HCEC 1CT (cell line): ENCODE data around the gene MYADML2.
A peak's percentile ranks its signal among the peaks of the same experiment; 100 is the strongest.
"Not testable (repeated sequence)": the region's sequence is repeated elsewhere in the genome, so short reads cannot be mapped to it uniquely, and the experiment has no call there.

Source experiments
- DNase-seq: peaks from one replicate; pipeline ENCODE4 v3.0.0-alpha.2; 2017

Gene MYADML2

DNA sequence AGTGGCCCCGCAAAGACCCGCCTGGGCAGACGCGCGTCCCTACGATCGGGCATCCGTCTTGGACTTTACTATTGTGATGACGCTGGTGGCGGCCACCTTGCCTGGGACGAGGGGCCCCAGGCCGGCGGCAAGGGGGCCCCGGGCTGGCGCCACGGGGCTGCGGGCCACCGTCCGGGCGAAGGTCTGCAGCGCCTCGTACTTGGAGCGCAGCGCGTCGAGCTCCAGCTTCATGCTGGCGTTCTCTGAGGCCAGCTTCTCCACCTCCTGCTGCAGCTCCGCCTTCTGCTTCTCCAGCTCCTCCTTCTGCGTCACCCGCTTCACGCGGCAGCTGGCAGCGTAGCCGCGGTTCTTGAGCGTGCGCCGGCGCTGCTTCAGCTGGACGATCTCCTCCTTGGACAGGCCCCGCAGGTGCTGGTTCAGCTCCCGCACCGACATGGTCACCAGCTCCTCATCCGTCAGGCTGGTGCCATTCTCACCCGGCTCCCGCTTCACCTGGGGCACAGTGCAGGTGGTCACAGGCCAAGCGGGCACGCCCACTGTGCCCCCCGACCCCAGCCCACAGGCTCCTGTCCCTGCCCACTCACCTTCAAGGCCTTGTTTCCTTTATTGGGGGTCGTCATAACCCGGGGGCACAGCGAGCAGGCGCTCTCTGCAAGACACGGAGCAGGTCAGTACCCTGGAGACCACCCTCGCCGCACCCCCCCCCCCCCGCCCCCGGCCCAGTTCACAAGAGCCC is 24.3 kb downstream of the MYADML2 start:
- DNase-seq = no peak

DNA sequence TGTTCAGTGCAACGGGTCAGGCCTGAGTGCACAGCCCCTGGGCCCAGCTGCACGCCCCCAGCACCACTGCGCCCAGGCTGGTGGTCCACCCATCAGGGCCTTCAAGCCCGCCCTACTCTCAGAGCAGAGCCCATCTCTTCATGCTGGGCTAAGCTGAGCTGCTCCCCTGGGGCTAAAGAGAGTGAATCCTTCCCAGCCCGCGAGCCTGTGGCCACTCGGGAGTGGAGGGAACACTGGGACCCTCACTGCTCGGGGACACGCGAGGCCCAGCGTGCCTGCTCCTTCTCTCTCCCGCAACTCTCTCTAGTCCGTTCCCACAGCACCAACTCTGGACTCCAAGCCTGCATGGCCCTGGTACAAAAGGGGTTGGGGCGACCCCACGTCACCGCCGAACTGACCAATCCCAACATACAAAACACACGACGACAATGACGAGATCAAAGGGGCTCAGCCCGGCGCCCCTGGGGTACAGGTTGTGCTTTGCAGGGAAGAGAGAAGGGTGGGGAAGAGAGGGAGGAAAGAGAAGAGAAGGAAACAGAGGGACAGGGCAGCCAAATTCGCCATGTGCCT is 25.0 kb downstream of the MYADML2 start:
- no peak for DNase-seq

DNA sequence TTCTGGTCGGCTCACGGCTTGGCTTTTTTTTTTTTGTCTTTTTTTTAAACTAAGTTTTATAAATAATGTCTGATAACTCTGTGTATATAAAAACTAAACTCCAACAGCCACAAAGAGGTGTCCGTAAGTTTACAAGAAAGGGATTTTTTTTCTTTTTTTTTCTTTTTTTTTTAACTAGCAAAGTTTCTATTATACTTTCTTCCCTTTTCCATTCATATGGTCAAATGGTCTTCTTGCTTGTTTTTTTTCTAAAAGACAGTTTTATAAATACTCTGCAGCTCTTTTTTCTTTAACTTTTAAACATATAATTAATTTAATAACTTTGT is 25.5 kb downstream of the MYADML2 start:
- DNase-seq = no peak

DNA sequence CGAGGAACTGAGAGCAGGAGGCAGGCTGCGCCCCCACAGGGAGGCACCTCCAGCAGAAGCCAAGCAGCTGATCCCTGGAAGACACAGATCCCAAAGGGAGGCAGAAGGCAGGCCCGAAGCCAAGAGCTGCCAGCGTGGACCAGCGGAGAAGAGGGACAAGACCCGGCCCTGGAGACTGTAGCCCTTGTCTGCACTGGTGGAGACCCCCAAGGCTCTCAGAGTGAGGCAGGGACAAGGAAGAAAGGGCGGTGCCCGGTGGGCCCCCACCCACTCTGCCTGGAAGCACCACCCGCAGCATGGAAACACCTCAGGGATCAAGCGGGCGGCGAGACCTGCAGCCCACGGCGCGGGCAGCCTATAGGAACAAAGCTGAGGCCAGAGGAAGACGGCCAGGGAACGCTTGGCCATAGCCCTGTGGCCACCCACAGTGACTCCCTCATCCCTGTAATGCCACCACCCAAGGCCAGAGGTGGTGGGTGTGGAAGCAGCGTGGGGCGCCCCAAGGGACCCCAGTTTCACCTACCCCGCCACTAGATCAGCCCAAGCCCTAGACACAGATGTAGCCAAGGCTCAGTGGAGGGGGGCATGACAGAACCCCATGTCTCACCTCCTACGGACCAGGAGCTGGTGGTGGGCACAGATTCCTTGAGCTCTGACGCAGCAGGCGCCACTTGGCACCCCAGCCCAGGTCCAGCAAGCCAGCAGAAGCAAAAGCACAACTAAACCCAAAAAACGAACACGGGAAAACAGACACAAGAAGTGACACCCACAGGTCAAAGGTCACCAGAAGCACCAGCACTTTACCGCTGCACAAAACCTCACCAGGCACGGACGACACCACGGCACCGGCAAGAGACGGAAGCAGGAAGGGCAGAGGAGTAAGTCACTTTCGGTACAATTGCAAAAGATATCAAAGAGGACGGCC is 26.2 kb downstream of the MYADML2 start:
- no peak for DNase-seq

DNA sequence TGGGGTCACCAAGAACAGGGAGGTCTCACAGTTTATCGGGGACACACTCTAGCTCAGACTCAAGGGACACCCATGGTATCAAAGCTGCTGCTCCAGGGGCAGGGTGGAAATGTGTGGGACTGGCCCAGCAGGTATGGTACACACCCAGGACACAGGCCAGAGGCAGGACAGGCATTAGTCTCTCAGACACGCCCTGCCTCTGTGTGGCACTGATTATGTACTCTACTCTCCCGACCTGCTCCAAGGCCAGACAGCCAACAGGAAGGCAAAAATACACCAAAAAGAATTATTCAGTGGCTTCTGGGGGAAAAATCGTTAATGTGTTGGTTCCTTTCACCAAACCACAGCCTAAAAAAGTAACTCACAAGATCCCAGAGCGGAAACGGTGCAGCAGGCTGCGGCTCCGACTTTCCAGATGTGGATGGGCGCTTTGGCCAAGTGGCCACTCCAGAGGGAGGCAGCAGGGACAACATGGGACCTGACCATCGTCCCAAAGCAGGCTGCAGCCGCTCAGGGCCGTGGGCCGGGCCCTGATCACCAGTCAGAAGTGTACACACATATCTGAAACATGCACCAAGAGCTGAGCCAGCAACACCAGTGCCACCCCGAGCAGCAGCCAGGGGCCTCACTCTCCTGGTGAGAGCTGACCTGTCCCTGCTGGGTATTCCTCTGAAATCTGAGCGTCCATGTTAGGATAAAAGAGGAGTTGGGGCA is 28.0 kb downstream of the MYADML2 start:
- no peak for DNase-seq

DNA sequence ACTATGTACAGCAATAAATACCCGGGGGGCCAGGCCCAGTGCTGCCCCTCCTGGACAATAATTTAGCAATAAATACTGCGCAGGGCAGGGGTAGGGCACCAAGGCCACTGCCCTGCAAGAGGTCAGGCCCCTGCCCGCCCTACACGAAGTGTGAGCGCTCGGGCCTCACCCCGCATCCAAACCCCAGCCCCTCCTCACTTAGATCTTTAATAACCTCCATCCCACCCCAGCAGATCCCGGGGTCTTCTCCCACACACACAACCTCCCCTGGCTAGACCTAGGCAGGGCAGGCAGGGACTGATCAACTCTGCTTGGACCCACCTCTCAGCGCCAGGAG is 28.7 kb downstream of the MYADML2 start:
- not testable (repeated sequence) for DNase-seq

DNA sequence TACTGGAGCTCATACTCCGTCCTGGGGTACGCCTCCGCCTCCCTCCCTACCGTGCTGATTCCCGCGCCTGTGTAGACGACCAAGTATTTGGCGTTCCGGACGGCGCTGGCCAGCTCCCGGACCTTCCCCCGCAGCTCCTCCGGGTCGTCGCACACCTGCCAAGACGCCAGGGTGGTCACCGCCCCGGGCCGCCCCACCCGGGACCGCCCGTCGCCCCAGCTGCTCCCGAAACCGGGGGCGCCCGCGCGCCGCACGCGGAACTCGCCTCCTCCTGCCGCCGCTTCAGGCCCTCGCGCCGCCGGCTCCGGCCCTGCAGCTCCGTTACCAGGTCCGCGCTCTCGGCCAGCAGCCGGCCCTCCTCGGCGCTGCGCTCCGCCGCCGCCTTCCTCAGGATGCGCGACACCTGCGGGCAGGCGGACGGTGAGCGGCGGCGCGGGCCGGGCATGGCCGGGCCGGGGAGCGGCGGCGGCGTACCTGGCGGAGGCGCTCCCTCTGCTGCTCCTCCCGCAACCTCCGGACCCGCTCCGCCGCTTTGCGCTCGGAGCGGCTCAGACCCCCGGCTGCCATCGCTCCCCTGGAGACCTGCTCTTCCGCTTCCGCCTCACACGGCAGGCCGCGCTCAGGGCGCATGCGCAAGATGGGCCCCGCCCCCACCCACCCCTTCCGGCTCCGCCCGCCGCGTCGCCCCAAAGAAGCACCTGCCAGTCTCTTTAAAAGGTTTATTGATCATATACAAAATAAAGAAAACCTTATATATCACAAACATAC is 29.3 kb downstream of the MYADML2 start, which contains the start of gene SIRT7:
TSS of gene SIRT7 (minus strand) at position 612 of the 768 bp plus-strand sequence. CDS start at position 567, 45 bp downstream.
- DNase-seq = peak; percentile 66

DNA sequence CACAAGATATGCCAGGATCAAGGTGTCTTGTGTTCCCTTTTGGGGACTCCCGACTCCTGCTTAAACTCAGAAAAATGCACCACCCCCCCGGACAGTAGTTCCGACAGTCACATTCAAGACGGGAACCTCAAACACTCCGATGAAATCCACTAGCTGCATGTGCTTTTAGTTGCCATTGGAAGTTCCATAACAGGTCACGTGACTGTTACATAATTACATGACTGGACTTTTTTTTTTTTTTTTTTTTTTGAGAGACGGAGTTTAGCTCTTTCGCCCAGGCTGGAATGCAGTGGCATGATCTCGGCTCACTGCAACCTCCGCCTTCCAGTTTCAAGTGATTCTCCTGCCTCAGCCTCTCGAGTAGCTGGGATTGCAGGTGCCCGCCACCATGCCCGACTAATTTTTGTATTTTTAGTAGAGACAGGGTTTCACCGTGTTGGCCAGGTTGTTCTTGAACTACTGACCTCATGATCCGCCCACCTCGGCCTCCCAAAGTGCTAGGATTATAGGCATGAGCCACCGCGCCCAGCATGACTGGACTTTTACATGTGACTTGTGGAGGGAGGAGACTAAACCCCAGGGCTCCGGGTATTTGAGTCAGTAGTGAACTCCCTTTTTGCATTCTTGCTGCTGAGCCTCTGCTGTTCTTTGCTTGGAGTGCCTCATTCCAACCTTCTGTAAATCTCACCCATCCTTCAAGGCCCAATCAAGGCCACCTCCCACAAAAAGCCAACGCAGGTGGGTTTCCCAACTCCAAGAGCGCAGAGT is 30.6 kb downstream of the MYADML2 start:
- DNase-seq = peak; percentile 86

DNA sequence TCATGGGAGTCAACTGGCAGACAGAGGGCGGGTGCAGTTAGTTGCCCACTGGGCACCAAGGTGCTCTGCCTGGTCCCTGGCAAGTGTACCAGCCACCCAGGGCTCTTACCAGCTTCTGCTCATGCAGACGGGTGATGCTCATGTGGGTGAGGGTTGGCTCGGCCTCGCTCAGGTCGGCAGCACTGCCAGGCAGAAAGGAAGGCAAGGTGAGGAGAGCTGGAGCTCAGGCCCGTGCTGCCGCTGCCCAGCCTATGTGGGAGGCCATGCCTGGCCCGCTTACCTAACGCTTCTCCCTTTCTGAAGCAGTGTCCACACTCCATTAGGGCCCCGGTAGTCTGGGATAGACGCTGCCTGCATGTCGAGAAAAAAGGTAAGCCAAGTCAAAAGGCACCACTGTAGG is 31.7 kb downstream of the MYADML2 start:
- DNase-seq = no peak

DNA sequence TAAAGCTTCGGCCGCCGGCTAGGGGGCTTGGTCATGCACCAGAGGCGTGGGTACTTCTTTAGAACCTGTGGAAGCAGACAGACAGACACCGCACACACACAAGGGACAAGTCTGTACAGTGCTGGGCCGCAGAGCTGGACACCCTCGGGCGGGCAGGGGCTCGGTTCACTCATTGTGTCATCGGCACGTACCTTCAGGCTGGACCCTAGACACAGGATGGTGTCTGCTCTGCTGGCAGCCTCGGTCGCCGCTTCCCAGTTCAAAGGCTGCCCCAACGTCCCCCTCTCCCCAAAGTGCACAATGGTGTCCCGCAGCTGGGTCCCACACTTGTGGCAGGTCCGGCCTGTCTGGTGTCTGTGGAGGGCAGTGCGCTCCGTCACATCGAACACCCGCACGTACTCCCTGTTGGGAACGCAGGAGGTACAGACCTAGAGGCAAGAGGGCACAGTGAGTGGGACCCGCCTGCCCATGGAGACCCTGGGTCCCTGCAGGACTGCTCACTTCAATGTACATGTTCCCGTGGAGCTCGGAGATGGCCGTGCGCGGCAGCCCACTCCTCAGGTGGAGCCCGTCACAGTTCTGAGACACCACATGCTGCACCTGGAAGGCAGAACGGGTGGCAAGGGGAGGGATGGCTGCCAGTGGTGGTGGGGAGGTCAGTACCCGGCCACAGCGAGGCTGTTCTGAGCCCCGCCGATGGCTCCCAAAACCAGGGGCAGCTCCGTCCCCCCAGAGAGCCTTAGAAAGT is 32.8 kb downstream of the MYADML2 start:
- no peak for DNase-seq

DNA sequence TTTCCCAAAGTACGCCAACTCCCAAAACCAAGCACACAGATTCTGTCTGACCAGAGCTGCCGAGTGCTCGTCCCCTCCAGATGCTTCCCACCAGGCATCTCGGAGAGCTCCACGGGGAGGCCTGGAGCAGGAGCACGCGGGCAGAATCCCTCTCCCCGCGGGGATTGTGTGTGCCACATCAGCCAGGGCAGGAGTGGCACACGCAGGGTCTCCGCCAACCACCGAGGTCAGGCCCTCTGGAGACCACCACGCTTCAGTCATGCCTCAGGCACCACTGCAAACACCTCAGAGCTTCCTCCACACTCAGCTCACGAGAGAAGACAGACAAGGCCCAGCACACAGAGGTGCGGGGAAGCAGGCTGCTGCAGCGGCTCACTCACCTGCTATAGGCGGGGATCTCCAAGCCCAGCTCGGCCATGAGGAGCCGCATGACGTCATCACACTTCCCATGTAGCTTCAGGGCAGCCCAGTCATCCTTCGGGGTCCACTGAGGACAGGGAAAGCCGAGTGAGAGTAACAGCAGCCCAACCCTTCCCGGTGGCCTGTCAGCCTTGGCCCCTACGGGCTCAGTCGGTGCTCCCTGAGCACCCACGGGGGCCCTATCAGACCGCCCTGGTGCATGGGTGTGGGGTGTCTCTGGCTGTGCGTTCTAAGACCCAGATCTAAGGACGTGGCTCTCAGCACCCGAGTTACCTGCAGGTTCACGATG is 33.5 kb downstream of the MYADML2 start:
- DNase-seq = no peak

DNA sequence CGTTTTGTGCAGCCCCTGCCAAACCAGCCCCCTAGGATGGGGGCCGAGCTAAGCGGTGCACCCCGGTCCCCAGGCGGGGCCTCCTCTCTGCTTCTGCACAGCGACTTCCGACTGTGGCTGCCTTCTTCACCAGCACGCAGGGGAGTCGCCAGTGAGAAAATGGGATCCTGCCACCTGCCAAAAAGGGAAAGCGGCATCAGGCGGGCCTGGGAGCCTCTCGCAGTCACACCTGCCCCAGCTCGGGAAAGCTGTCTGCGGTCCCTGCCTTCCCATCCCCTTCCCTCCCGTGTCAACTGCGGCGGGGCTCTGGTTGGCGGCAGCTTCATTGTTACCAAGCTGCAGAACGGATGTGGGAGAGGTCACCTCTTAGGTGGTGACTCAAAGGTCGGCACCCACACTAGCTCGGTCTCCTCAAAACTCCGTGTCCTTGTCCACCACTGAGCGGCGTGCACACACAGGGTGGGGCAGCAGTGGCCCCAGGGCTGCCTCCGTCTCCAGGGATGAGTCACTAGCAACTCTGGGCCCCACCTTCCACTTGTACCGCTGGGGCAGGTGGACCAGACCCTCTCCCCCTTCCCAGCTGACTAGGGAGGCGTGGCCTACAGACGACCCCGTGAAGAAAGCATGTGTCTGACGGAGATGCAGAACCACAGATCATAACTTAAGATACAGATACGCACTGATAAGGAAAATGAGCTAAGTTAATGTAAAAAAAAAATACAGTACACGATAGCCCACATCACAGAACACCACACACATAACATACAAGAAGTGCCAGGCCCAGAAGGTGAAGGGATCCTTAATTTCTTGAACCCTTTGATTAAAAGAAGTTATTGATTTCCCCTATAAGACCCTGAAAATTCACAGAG is 34.4 kb downstream of the MYADML2 start:
- no peak for DNase-seq

DNA sequence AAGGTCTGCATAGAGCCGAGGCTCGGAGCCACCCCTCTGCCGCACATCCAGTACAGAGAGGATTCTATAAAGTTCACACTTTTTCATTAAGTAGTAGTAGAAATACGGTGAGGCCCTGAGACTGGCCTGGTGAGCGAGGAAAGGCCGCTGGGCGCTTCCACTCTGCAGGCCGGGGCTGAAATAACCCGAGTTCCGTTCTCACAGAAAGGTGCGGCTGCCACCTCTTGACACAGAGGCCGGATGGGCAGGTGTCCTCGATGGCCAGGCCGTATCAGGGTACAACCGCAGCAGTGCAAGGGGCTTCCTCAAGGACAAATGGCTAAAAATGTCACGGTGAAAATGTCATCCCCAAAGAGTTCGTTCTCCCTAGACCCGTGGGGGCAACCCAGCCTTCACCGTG is 35.1 kb downstream of the MYADML2 start:
- DNase-seq = no peak

DNA sequence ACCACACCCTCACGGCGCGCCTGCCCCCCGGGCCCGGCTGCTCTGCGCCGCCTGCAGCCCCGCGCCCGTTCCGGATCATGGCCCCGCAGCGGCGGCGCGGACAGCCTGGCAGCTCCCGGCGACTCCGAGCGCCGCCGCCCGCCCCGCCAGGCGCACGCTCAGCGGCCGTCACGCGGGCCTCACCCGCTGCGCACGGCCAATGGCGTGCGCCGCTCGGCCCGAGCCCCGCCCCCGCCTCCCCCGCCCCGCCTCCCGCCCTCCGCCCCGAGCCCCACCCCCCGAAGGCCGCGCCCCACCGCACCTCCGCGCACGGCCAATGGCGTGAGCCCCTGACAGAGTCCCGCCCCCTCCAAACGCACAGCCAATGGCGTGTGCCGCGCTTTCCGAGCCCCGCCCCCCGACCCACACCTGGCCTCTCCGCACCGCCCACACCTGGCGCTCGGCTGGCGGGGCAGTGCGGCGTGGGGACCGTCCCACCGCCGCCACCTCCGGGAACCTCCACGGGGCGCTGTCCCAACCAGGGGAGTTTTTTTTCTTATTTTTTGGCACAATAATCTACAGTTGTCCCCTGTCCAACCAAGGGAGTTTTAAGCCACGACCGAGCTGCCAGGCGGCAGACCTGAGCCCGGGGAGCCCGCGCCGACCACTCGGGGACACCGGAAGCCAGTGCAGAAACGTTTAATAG is 35.6 kb downstream of the MYADML2 start, which contains the start of gene PCYT2:
TSS of gene PCYT2 (minus strand) at position 123 of the 685 bp plus-strand sequence. CDS start at position 79, 44 bp downstream.
- peak; percentile 84 for DNase-seq

DNA sequence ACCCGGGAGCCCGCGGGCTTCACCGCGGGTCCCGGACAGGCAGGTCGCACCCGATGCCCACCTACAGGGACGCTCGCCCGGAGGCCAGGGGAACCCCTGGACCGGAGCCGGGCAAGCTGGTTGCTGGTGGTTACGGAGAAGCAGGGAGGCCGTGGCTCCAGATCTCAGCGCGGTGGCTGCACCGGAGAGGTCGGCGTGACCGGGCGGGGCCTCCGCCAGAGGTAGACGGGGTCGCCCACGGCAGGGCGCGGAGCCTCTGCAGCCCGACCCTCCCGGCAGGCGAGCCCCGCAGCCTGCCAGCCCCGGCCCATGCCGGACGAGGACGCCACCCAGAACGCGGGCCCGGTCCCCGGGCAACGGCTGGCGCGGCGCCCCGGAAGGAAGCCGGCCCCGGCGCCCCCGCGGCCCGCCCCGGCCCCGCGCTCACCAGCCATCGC is 36.2 kb downstream of the MYADML2 start:
- no peak for DNase-seq

DNA sequence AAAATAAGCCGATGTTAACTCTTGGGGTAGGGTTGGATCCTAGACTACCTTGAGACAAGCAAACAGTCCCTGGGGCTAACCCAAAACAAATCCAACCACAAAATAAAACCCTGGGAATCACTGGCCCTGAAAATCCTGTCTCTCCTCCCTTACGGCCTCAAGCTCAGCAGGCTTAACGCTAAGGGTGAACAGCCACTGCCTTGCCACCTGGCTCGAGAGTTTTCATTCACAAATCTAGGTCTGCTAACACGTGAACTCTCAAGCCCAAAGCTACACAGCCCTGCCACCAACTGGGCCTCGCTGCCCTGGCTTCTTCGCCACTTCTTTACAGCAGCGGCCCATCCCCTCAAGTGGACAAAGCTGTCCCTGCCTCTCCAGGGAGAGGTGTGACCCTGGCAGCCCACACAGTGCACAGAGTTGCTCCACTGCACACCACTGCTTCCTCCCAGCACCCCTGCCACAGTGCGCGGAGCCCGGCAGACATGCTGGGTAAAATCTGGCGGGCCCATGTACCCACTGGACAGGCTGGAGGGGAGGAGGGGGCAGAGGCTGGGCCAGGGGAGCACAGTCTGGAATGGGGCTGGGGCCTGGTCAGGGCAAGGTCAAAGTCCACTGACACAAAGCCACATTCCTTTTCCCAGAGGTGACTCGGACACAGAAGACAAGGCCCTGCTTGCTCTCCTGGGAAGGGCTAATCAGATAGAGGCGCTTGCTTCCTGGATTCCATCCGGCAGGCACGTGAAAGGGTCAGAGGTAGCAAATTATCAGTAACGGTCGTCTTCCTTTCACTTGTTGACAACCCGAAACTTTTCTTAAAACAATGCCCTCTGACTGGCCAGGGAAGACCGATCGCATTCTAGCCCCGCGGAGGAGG is 36.8 kb downstream of the MYADML2 start:
- no peak for DNase-seq

DNA sequence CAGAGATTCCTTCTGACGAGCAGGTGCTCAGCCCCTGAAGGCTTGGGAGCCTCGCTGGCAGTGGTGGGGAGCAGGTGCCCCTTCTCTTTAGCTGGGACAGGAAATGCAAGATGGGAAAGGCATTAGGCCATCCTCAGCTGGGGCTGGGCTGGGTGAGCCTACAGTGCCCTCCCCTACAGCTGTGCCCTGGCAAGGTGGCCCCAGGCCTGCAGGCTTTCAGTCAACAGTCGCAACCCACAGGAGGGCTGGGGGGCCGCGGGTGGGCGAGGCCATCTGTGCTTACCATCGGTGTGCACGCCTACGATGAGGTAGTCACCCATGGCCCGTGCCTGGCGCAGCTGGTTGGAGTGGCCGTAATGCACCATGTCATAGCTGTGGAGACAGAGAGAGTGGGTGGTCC is 37.8 kb downstream of the MYADML2 start:
- DNase-seq = no peak
